Measurements from ENCODE around the gene PIK3C2B. TPM values are rescaled to one million over a fixed set of nuclear protein-coding genes. Genes with fewer than 3 reads are reported as not detected.
"Not testable (repeated sequence)": the region's sequence is repeated elsewhere in the genome, so short reads cannot be mapped to it uniquely, and the experiment has no call there.

Gene PIK3C2B
- total and polyA plus RNA-seq, 2 donors (not counting 3 experiments of a cell fraction or from before 2014, with no cell fraction given): 33.7 to 49.0 TPM

GRCh38 chr1:204486513-204487255, 7.9 kb downstream of the PIK3C2B start:
- peak; percentile 12 for FAIRE-seq
- not testable (repeated sequence) for BruUV-seq (replicated peaks)

GRCh38 chr1:204483791-204484190, 10.8 kb downstream of the PIK3C2B start:
- ChIA-PET CTCF (interaction anchor here (1.1 to 1.9 kb wide), 2 partner anchors 10 to 38 kb away, joined by 3 to 6 read pairs; no protein-coding TSS in a partner anchor), POLR2A (no interaction called here)
- Histone ChIP-seq H3K9ac (replicated peaks; ENCODE audit: extremely low read depth, insufficient read depth, low read length) (no peak overlapping the region), H3K9me1 (replicated peaks; ENCODE audit: control insufficient read depth, extremely low read depth, insufficient read depth, low read length) (no peaks in the 10 kb centered on the region), H3K27ac (ENCODE audit: insufficient read depth, low read depth, low read length) (no peak overlapping the region), H3K36me3 (ENCODE audit: control insufficient read depth in 2 of 2, extremely low read depth in 1 of 2, insufficient read depth in 2 of 2, low read length in 2 of 2) (peaks cover 0 to 3% of the 10 kb centered on the region in 2 experiments), H4K20me1 (replicated peaks; ENCODE audit: control insufficient read depth, extremely low read depth, insufficient read depth, low read length) (no peaks in the 10 kb centered on the region), H3K9me3 (replicated peaks; ENCODE audit: control insufficient read depth, insufficient read depth, low read length) (no peaks in the 10 kb centered on the region), H3K4me2 (ENCODE audit: insufficient read depth, low read length) (no peak overlapping the region), H3K4me3 (replicated peaks in 1 of 3; ENCODE audit: insufficient read depth in 1 of 3, low read depth in 1 of 3, low read length in 3 of 3) (no peak overlapping the region), H3K27me3 (ENCODE audit: control insufficient read depth in 2 of 2, insufficient read depth in 2 of 2, low read length in 2 of 2) (no peaks in the 10 kb centered on the region), H3K4me1 (ENCODE audit: control insufficient read depth, extremely low read depth, insufficient read depth, low read length) (peaks cover 3% of the 10 kb centered on the region), H2AFZ (ENCODE audit: low read depth, low read length) (no peak overlapping the region), H3K79me2 (ENCODE audit: control insufficient read depth, insufficient read depth, low read length) (no peaks in the 10 kb centered on the region)
- TF ChIP-seq, protein P1, sequence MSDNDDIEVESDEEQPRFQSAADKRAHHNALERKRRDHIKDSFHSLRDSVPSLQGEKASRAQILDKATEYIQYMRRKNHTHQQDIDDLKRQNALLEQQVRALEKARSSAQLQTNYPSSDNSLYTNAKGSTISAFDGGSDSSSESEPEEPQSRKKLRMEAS (IDR thresholded peaks at IDR 0.05; ENCODE audit: insufficient read depth, insufficient read length): no peak
- TF ChIP-seq POLR2A (IDR thresholded peaks at IDR 0.05; ENCODE audit: low read depth, low read length): no peak
- TF ChIP-seq EZH2 (IDR thresholded peaks at IDR 0.05; ENCODE audit: borderline replicate concordance, low read depth, low read length, severe bottlenecking): no peak
- no peak for TF ChIP-seq GATA2 (IDR thresholded peaks at IDR 0.05; ENCODE audit: insufficient read depth, insufficient read length, low read depth, low read length)
- TF ChIP-seq FOS (IDR thresholded peaks at IDR 0.05; ENCODE audit: borderline replicate concordance, insufficient read depth, low read length): no peak
- no peak for TF ChIP-seq MYC (IDR thresholded peaks at IDR 0.05; ENCODE audit: low read depth, low read length)
- TF ChIP-seq, protein P2, sequence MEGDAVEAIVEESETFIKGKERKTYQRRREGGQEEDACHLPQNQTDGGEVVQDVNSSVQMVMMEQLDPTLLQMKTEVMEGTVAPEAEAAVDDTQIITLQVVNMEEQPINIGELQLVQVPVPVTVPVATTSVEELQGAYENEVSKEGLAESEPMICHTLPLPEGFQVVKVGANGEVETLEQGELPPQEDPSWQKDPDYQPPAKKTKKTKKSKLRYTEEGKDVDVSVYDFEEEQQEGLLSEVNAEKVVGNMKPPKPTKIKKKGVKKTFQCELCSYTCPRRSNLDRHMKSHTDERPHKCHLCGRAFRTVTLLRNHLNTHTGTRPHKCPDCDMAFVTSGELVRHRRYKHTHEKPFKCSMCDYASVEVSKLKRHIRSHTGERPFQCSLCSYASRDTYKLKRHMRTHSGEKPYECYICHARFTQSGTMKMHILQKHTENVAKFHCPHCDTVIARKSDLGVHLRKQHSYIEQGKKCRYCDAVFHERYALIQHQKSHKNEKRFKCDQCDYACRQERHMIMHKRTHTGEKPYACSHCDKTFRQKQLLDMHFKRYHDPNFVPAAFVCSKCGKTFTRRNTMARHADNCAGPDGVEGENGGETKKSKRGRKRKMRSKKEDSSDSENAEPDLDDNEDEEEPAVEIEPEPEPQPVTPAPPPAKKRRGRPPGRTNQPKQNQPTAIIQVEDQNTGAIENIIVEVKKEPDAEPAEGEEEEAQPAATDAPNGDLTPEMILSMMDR (IDR thresholded peaks at IDR 0.05; ENCODE audit: extremely low read depth in 1 of 2, insufficient read depth in 1 of 2, low read depth in 1 of 2, low read length in 2 of 2): no peak
- TF ChIP-seq POLR2AphosphoS5 (IDR thresholded peaks at IDR 0.05; ENCODE audit: insufficient read depth, low read depth, low read length): no peak
- TF ChIP-seq JUN (IDR thresholded peaks at IDR 0.05; ENCODE audit: borderline replicate concordance, insufficient read depth, insufficient read length, low read depth): no peak
- FAIRE-seq (no peak), DNase-seq (ENCODE audit: low read depth, low spot score) (no peak)
- intact Hi-C loops (cut with micrococcal nuclease) (no loop called here), dilution Hi-C loops (cut with MboI; ENCODE audit: extremely low pct_ligation_motif_present, low sequenced_read_pairs) (no loop called here)
- BruUV-seq (replicated peaks): no TSS peak

More at GRCh38 chr1:204486513-204487255, 7.9 kb downstream of the PIK3C2B start:
- H3K27me3 ChIP-seq (ENCODE audit: control insufficient read depth in 2 of 2, insufficient read depth in 2 of 2, low read length in 2 of 2); H3K9ac ChIP-seq (replicated peaks; ENCODE audit: extremely low read depth, insufficient read depth, low read length); H3K4me1 ChIP-seq (ENCODE audit: control insufficient read depth, extremely low read depth, insufficient read depth, low read length); H3K4me3 ChIP-seq (replicated peaks in 1 of 3; ENCODE audit: insufficient read depth in 1 of 3, low read depth in 1 of 3, low read length in 3 of 3); H3K9me3 ChIP-seq (replicated peaks; ENCODE audit: control insufficient read depth, insufficient read depth, low read length); H2AFZ ChIP-seq (ENCODE audit: low read depth, low read length); H3K4me2 ChIP-seq (ENCODE audit: insufficient read depth, low read length); DNase-seq (ENCODE audit: low read depth, low spot score); H3K36me3 ChIP-seq (ENCODE audit: control insufficient read depth in 2 of 2, extremely low read depth in 1 of 2, insufficient read depth in 2 of 2, low read length in 2 of 2); POLR2A ChIA-PET; H3K9me1 ChIP-seq (replicated peaks; ENCODE audit: control insufficient read depth, extremely low read depth, insufficient read depth, low read length); H3K79me2 ChIP-seq (ENCODE audit: control insufficient read depth, insufficient read depth, low read length); H4K20me1 ChIP-seq (replicated peaks; ENCODE audit: control insufficient read depth, extremely low read depth, insufficient read depth, low read length); H3K27ac ChIP-seq (ENCODE audit: insufficient read depth, low read depth, low read length); dilution Hi-C loops (cut with MboI; ENCODE audit: extremely low pct_ligation_motif_present, low sequenced_read_pairs): not testable (repeated sequence)
- CTCF ChIA-PET: interaction anchor here (0.8 to 3.2 kb wide), 7 partner anchors 8 to 88 kb away, joined by 3 to 14 read pairs (median 5); no protein-coding TSS in a partner anchor
- intact Hi-C loops (cut with micrococcal nuclease): loop anchor here (1.0 kb wide), 1 partner anchor 8 kb away; the partner anchor contains the start of gene PIK3C2B

Measured in endothelial cell of umbilical vein (primary cell).